Adipose tissue (tissue), 3 donors: Measurements from ENCODE around the gene FOXO1. TPM values are rescaled to one million over a fixed set of nuclear protein-coding genes. Genes with fewer than 3 reads are reported as not detected.
"Not testable (repeated sequence)": the region's sequence is repeated elsewhere in the genome, so short reads cannot be mapped to it uniquely, and the experiment has no call there.

Experiments used
- H3K27ac ChIP-seq: one replicate; pipeline ENCODE4 v1.5.1; 2013; ENCODE audit warnings: low read depth, low read length
- WGBS, 3 donors: extraction: QIAGEN DNeasy Blood & Tissue Kit; methylation state at CpG; one replicate each; pipeline ENCODE4 v1.1.7; 2013; 5-methylcytosine and 5-hydroxymethylcytosine counted together
- polyA plus RNA-seq, 3 donors: library from polyadenylated mRNA; stranded (reverse); fragments of 200-250 nt; gene quantifications; one replicate each; pipeline ENCODE4 v1.2.3, GENCODE V29; 2013
- donor health status: healthy with polysubstance abuse.
- donor health status: Bipolar disorder and iron deficiency.
- donor health status: healthy.

The FOXO1 gene
- polyA plus RNA-seq, 3 donors: 10.3 to 33.0 (median 18.0) TPM

- no peak overlapping the region for H3K27ac ChIP-seq
- 30 to 68% (median 31%) methylated on average over 11 of the region's 11 CpGs for WGBS, 3 donors
Measured at GRCh38 chr13:40668335-40668734, 1.9 kb upstream of the FOXO1 start.

- WGBS, 3 donors: 4 to 18% (median 11%) methylated on average over 5 of the region's 5 CpGs
- H3K27ac ChIP-seq: no peak overlapping the region
Measured at GRCh38 chr13:40667622-40667978, 1.2 kb upstream of the FOXO1 start.

- peak overlapping the region; percentile 63 for H3K27ac ChIP-seq
- 1% methylated on average over 56 to 67 of the region's 67 CpGs for WGBS, 3 donors
Measured at GRCh38 chr13:40666933-40667621, 636 bp upstream of the FOXO1 start.

GRCh38 chr13:40665126-40666044, 1.1 kb downstream of the FOXO1 start:
- 0 to 1% (median 0%) methylated on average over 90 to 117 of the region's 117 CpGs for WGBS, 3 donors
- peak overlapping the region; percentile 94 for H3K27ac ChIP-seq

GRCh38 chr13:40664350-40665125, 1.9 kb downstream of the FOXO1 start:
- 0 to 2% (median 1%) methylated on average over 60 to 77 of the region's 77 CpGs for WGBS, 3 donors
- H3K27ac ChIP-seq: peak overlapping the region; percentile 93

- 2 to 7% (median 4%) methylated on average over 17 of the region's 17 CpGs for WGBS, 3 donors
- H3K27ac ChIP-seq: not testable (repeated sequence)
Measured at GRCh38 chr13:40664100-40664349, 2.4 kb downstream of the FOXO1 start.

- no peak overlapping the region for H3K27ac ChIP-seq
Measured at GRCh38 chr13:40662866-40663265, 3.6 kb downstream of the FOXO1 start.

- 69 to 78% (median 74%) methylated on average over 10 of the region's 10 CpGs for WGBS, 3 donors
- H3K27ac ChIP-seq: no peak overlapping the region
Measured at GRCh38 chr13:40661875-40662665, 4.4 kb downstream of the FOXO1 start.

- no peak overlapping the region for H3K27ac ChIP-seq
- 75 to 91% (median 82%) methylated on average over 5 of the region's 5 CpGs for WGBS, 3 donors
Measured at GRCh38 chr13:40660692-40661091, 5.7 kb downstream of the FOXO1 start.

GRCh38 chr13:40660141-40660664, 6.2 kb downstream of the FOXO1 start:
- no peak overlapping the region for H3K27ac ChIP-seq

GRCh38 chr13:40657951-40658350, 8.5 kb downstream of the FOXO1 start:
- no peak overlapping the region for H3K27ac ChIP-seq
- WGBS, 3 donors: 72 to 86% (median 83%) methylated on average over 4 of the region's 4 CpGs

More at GRCh38 chr13:40660141-40660664, 6.2 kb downstream of the FOXO1 start:
- WGBS, 3 donors: 62 to 87% (median 82%) methylated on average over 4 of the region's 4 CpGs

GRCh38 chr13:40657307-40657706, 9.1 kb downstream of the FOXO1 start:
- WGBS, 3 donors: 90 to 91% (median 90%) methylated on average over 5 of the region's 5 CpGs
- no peak overlapping the region for H3K27ac ChIP-seq

- WGBS, 3 donors: 28 to 51% (median 43%) methylated on average over 1 of the region's 1 CpG
- H3K27ac ChIP-seq: no peak overlapping the region
Measured at GRCh38 chr13:40656358-40656757, 10.1 kb downstream of the FOXO1 start.

GRCh38 chr13:40653527-40654318, 12.7 kb downstream of the FOXO1 start:
- H3K27ac ChIP-seq: no peak overlapping the region
- WGBS, 3 donors: 38 to 48% (median 39%) methylated on average over 3 of the region's 3 CpGs

GRCh38 chr13:40652588-40652940, 13.9 kb downstream of the FOXO1 start:
- no peak overlapping the region for H3K27ac ChIP-seq
- WGBS, 3 donors: 42 to 60% (median 48%) methylated on average over 2 of the region's 2 CpGs

- no peak overlapping the region for H3K27ac ChIP-seq
- 84 to 86% (median 84%) methylated on average over 14 of the region's 14 CpGs for WGBS, 3 donors
Measured at GRCh38 chr13:40651866-40652587, 14.4 kb downstream of the FOXO1 start.

GRCh38 chr13:40648841-40649240, 17.6 kb downstream of the FOXO1 start:
- WGBS, 3 donors: 35 to 57% (median 40%) methylated on average over 3 of the region's 3 CpGs
- H3K27ac ChIP-seq: no peak overlapping the region
